Stimulated activated CD8-positive, alpha-beta memory T cell treated with anti-CD3 and anti-CD28 coated beads, Interleukin-7, amount 100 ng/mL, for 1 hour (primary cell): Measurements from ENCODE around the gene UTS2R.

Experiments used
- DNase-seq, 2 donors: peaks; one replicate each; pipeline ENCODE4 v3.0.0-alpha.2; 2020; ENCODE audit warnings: low read depth in 2 of 2

The UTS2R gene

DNA sequence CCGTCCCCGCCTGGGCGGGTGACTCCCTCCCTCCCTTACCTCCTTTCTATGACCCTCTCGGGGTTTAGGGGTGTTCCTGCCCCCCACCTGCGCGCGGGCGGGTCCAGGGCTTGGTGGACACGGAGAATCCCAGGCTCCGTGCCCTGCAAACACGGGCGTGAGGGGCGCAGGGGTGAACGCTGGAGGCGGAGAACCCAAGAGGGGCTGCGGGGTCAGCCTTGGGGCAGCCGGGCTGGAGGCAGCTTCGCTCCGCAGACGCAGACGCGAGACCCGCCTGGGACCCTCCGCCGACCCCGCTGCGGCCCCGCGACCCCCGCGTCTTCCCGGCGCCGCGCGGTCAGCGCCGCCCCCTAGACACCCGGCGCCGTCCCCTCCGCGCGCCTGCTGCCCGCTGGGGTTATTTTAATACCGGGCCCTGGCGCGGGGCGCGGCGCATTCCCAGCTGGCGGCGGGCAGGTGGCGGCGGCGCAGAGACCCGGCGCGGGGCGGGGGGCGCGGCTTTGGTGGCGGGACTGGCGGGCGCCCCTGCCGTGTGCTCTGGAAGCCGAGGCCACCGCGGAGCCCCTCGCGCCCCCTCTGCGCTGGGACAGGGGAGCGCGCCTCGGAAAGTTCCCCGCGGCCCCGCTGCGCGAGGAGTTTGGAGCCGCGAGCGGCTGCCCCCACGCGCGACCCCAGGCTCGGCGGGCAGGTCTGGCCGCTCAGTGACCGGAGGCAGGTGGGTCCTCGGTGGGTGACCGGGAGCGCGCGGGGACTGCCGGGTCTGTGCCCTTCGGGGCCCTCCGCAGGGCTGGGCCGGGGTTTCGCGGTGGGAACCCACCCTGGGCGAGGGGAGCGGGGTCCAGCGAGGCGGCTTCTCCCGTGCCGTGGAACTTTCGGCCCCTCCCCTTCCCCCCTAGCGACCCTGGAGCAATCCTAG, at the start of gene UTS2R:
Gene UTS2R, plus strand, starts transcription at position 433 of the 916 bp plus-strand sequence. CDS start 2,560 bp downstream, outside the sequence.
- no peak for DNase-seq

DNA sequence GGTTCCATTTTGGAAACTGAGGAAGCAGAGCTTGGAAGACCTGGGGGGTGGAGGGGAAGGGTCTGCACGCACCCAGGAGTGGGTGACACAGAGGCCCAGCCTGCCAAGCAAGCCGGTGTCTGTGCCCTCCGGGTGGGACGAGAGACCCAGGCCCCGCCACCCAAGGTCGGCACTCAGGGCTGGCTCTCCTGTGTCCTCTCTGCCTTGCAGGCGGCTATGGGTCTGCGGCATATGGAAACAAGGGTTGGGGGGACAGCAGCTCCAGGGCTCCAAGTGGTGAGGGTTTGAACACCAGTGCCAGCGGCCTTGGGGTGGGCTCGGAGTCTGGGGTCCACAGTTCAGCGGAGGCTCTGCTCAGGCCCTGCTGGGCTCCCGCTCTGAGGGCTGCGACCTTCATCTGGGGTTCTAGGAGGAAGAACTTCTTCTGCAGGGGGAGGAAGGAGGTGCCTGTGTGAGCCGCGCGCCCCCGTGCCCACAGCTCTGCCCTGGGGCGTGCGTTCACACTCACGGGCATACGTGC, 49.6 kb upstream of the UTS2R start:
- no peak for DNase-seq

DNA sequence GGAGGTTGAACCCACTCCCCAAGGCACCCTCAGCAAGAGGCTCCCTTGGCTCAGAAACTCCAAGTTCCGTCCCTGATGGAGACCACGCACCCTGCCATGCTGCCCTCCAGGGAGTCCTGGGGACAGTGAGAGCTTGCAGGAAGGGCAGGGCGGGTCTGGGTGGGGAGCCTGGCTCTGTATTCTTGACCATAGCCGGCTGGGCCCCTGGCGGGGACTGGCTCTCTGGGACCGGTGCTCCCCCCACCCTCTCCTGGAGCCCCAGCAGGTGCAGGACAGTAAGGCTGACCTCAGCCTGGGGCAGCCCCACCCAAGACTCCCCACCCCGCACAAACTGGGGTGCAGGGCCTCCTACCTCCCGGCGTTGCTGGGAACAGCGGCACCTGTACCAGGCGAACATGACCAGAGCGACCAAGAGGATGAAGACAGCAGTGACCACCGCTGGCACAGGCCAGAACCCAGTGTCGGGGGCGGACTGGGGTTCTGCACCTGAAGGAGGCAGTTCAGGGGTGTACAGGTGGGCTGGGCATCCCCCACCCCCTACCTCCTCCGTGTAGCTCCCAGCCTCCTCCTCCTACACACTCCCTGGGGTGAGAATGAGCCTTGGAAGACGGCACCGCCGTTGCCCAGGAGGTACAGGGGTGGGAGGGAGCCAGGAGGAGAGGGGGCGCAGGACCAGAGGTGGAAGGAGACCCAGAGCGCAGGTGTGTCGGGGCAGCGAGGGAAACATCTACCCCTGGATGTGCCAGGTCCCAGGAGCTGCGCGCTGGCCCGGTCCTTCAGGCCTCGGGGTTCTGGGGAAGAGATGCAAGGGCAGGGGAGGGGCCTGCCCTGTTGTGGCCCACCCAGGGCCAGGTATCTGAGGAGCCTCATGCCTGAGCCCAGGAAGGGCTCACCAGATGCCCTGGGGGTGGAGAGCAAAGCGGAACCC, 48.8 kb upstream of the UTS2R start:
- DNase-seq = no peak

DNA sequence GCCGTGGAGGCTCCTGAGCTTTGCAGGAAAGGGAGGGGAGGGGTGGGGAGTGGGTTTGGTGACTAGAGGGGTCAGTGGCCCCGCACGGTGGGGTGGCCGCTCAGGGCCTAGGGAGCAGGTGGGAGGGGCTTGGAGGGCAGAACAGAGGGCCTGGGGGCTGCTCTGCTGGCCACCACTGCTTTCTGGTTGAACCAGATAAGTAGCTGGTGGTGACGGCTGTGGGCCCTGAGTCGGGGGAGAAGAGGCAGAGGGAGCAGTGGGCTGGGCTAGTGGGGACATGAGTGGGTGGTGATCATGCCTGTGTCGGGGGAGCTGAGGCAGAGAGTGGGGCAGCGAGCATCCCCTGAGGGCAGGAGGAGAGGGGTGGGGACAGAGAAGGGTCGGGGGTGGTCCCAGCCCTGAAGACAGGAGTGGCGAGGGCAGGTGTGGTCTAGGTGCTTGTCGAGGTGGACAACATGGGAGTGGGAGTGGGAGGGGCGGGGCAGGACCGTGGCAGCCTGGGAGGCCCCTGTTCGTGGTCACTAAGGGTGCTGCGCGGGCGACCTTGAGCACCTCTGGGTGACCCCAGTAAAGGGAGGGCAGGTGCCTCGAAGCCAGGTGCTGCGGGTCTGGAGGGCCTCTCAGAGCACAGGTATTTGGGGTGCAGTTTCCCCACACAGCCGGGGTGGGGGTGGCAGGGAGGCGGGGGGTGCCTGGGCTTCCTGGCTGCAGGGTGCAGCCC, 47.9 kb upstream of the UTS2R start:
- no peak for DNase-seq

DNA sequence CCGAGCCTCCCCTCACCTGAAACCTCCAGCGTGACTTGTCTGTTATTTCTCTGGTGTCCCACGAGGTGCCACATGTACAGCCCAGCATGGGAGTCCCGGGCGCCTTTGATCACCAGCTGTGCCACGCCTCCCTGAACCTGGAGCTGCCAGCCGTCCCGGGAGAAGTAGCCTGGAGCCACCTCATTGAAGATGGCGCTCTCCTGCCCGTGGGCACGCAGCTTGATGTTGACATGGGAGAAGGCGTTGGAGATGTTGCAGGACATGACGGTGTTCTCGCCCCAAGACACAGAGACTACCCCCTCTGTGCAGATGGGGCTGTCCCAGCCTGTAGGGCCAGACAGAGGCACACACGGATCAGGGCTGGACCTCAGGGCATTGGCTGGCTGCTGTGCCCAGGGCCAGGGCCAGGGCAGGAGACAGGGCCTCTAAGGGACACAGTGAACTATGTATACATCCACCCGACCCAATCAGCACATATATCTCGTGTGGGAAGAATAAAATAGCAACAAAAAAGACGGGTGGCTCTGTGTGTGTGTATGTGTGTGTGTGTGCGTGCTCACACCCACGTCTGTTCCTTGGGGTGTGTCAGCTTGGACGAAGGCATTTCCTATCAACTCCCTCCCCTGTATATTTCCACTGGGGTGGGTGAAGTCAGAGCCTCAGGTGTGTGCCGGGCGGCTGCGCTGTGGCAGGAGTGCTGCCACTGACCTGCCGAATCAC, 46.8 kb upstream of the UTS2R start:
- no peak for DNase-seq

DNA sequence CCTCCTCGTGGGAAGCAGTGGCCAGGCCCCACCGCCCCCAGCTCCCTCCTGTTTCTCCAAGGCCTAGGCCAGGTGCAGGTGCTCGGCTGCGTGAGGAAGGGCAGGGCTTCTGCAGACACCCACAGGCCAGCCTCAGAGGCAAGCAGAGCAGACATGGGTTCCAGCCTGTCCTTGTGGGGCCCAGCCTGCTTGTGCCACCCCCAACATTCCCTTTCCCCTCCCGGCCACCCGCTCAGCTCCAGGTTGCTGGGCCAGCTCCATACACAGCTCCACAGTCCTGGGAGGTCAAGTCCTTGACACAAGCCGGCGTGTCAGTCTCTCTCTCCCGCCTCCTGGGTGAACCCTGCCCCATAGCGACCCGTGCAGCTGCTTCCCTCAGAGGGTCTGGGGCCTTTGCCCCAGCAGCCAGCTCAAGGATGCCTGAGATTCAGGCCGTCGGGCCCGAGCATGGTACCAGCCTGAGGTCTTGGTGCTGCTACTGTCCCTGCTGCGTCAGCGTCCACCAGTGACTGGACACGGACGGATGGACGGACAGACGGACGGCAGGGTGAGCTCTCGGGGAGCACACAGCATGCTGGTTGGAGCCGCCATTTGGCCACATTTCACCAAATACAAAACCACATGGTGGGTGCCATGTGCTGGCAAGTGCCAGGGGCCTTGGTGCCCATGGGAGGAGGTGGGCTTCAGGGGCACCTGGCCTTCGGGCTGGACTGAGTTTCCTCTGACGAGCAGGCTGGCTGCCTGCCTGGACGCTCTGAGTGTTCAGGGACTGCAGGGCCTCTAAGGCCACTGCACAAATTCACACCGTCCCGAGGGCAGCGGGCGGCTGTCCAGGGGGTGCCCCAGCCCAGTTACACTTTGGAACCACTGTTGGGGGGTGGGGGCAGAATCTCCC, 46.0 kb upstream of the UTS2R start:
- DNase-seq = no peak

DNA sequence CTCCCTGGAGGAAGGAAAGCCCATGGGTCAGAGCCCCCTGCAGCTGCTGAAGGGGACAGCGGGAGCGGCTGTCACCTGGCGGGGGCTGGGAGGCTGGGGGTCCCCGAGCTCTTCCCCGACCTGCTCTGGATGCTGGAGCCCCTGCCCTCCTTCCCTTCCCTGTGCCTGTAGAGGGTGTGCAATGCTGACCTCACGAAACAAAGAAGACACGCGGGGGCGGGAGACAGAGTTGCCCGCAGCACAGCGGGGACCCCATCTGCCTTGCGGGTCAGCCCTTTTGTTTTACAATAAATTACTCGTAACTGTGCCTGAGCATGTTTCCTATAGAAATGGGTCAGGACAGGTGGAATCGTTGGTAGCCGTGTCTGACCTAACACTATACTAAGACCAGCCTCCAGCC, 44.3 kb upstream of the UTS2R start:
- no peak for DNase-seq

DNA sequence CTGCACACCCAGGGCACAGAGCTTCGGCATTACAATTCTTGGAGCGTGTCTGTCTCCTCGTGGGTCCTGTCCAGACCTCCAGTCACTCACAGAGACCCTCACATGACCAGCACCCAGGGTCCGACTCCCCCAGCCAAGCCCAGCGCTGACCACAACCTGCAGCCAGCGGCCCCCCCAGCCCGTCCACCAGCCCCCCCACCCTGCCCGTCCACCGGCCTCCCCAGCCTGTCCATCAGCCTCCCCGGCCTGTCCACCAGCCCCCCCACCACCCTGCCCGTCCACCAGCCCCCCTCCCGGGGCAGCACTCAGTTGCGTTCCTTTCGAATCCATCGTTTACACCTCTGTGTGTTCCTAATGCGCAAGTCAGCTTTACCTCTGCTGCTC, 43.8 kb upstream of the UTS2R start:
- no peak for DNase-seq

DNA sequence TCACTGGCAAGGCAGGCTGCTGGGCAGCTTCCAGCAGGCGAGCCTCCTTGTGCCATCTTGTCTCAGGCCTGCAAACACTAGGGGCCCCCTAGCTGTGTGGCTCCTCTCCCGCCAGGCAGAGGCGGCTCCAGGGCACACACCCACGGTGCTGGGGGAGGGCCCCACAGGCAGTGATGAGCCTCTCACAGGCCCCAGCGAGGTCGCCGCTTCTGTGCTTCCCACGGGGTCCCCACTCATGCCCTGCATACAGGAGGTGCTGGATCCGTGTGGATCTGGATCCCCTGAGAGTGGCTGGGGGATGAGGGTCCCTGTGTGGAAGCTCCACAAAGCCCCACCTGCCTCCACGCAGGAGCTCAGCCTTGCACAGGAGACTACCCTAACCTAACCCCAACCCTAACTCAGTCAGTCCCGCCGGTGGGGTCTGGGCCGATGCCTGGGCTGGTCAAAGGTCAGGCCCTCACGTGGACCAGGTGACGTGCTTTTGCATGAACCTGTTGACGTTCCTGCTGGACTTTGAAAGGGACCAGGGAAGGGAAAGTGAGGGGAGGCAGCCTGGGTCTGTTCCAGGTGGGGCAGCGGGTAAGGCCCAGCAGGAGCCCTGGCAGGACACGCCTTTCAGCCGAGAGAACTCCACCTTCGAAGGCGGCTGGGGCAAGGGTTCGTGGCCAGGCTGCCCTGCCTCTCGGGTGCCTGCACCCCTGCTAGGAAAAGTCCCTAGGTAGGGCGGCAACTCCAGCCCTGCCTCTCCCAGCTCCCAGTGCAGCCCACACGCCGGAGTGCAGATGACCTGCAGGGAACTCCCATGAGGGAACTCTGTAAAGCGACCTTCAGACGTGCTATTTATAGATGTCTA, 43.2 kb upstream of the UTS2R start:
- DNase-seq = no peak

DNA sequence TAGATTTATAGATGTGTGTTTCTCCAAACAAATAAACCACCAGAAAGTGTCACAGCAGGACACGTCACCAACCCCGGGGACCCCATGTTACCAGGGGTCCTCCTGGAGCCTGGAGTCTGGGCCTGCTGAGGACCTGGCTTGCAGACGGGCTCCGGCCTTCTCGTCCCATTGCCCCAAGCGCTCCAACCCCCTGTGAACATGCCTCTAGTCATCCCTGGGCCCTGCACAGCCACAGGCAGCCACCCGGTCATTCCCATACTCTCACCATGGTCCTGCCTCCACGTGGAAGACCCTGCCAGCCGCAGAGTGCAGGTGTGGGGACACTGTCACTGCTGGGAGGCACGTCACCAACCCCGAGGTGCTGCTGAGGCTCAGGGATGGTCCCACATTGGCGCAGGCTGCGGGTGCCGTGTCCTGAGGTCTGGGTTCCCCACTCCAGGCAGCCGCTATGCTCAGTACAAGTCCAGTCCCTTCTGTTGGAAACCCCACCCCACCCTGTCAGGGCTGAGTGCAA, 42.5 kb upstream of the UTS2R start:
- no peak for DNase-seq

DNA sequence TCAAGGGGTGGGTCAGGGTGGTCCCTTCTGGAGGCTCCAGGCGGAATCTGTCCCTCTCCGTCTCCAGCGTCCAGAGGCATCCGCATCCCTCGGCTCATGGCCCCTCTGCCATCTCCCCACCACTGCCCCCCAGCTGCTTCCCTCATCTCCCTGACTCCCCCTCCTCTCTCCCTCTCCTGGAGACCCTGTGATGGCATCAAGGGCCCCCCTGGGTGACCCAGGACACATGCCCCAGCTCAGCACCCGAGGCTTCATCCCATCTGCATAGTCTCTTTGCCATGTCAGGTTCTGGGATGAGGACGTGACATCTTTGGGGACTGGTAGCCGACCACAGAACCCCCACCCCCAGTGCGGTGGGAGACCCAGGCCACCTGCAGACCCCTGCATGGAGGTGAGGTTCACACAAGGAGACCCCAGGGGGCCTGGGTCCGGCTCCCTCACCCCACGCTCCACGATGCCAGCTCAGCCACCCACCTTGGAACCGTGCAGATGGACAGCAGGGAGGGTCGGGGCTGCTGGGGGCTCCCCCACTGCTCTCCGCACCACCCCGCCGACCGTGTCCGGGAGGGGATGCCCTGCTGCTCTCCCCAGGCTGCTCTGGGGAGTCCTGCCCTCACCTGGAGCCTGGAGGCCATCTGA, 41.8 kb upstream of the UTS2R start:
- DNase-seq = no peak

DNA sequence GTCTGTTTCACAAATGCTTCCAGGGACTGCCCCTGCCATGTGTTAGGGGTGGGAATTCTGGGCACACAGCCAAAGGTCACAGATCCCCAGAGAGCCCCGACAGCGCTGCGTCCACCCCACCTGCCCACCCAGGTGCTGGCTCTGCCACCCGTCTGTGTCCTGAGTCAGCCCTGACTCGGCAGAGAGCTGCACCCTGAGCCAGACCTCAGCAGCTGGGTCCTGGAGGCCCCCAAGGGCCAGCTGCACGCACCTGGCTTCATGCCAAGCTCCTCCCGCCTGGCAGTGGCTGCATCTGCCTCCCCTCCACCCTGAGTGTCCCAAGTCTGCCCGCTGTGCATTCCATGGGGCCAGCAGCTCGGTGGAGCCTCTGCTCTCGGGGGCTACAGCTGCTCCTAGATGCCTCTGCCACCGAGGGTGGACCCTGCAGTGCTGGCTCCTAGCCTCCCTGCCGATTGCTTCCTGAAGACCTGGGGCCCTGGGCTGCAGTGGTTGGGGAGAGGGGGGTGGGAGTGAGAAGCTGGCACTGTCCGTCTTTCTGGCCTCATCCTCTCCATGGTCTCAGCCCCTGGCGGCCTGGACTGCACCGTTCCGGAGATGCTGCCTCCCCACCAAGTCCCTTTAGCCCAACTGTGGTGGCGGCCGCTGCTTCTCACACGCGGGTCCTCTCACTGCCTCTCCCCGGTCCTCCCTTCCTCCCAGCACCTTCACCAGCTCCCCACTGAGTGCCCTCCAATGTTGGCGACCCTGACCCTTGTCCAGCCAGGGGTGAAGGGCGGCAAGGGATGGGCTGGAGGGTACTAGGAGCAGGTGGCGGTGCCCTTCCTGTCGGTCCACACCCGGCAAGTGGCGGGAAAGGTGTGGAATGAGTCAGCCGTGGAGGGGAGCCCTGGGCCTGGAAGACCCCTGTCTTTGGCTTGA, 41.0 kb upstream of the UTS2R start:
- DNase-seq = no peak

DNA sequence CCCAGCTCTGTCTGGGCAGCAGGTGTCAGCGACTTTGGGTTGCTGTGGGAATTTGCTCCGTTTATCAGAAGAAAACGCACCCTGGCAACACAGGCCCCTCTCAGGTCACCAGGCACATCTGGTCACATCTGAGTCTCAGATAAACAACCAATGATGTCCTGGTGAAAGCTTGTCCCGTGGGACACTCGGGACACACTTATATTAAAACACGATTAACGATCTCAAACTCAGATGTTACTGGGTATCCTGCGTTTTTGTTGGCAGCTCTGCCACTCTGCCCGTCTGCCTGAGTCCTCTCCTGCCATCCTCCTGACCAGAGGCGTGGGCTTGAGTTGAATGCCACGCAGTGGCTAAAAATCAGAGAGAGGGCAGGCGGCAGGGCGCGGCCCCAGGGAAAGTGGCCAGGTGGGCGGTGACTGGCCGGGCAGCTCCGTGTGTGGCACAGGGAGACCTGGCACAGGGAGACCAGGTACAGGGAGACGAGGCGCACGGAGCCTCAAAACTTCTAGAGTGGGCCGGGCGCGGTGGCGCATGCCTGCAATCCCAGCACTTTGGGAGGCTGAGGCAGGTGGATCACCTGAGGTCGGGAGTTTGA, 40.1 kb upstream of the UTS2R start:
- no peak for DNase-seq

DNA sequence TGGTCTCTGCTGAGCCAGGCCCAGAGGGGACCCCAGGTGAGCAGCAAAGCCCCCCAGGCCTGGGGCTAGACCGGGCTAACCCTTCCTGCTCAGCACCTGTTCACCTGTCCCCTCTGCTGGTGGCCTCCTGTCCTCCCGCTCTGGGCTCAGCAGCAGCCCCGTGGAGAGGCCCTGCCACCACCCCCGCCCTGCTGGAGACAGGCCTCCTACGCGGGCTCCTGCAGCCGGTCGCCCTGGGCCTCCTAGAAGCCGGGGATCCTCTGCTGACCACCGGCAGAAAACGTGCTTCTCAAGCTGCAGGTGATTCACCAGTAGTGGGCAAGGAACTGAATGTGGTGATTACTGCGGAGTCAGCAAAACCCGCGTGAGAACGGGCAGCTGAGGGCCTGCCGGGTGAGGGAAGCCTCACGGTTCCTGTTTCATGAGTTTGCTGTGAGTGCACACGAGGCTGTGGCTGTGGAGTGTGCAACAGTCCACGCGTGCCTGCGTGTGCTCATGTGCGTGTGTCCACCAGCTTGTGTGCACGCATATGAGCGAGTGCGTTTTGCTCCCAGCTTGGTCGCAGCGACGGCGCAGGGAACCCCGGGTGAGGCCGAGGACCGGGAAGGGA, 38.8 kb upstream of the UTS2R start:
- DNase-seq = no peak

DNA sequence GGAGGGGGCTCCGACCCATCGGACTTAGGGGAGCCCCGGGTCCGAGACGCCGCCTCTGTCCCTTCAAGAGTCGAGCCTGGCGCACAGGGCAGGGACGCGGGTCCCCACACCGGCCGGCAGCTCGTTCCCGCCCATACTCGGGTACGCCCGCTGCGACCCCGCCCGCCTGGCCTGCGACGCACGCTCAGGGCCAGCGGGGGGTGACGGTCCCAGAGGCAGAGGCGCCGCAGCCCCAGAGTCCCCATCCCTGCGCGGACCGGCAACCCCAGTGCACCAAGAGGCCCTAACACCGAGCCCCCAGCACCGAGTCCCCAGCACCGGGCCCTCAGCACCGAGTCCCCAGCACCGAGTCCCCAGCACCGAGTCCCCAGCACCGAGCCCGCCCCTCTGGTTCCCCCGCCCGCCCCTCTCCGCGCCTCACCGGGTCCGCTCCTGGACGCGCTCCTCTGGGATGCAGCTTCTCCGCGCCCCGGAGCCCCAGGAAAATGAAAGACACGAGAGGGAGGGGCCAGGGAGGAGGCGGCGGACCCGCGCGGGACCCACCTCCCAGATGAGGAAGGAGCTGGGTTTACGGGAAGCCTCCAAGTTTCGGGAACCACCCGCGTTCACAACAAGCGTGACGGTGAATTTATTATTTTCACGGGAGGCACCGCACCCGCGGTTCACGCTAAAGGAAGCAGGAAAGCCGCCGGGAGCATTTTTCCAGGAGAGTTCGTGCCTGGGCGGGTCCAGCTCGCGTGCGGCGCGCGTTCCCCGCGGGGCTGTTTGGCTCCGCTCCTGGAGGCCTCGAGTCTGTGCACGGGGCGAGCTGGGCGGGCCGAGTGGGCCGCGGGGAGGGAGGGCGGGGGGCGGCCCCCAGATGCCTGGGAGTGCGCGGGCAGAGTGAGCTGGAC, 38.0 kb upstream of the UTS2R start, which contains the start of gene SECTM1:
Gene SECTM1, minus strand, starts transcription at position 488 of the 893 bp plus-strand sequence. CDS start 6,526 bp downstream, outside the sequence.
- DNase-seq = no peak
